HG02623 (cell line): Measurements from ENCODE around the gene HSDL1.

Experiments
- ATAC-seq: cut with Tn5 transposase; IDR thresholded peaks from one replicate; pipeline ENCODE4 v1.9.1; 2021; ENCODE audit warnings: moderate library complexity; ENCODE audit not compliant: unreplicated experiment

HSDL1 gene

GRCh38 chr16:84176192-84177053 is 31.4 kb upstream of the HSDL1 start:
- no peak for ATAC-seq

GRCh38 chr16:84175350-84176081 is 30.5 kb upstream of the HSDL1 start:
- peak; percentile 68 for ATAC-seq

- ATAC-seq = no peak
Observed at GRCh38 chr16:84174396-84174795, 29.4 kb upstream of the HSDL1 start.

- no peak for ATAC-seq
Observed at GRCh38 chr16:84169765-84170310, 24.9 kb upstream of the HSDL1 start.

GRCh38 chr16:84166796-84167695 is 22.1 kb upstream of the HSDL1 start:
- no peak for ATAC-seq

- no peak for ATAC-seq
Observed at GRCh38 chr16:84165746-84166145, 20.8 kb upstream of the HSDL1 start.

- no peak for ATAC-seq
Observed at GRCh38 chr16:84161801-84162200, 16.8 kb upstream of the HSDL1 start.

GRCh38 chr16:84161037-84161436 is 16.1 kb upstream of the HSDL1 start:
- ATAC-seq = no peak

- ATAC-seq = no peak
Observed at GRCh38 chr16:84159800-84160199, 14.8 kb upstream of the HSDL1 start.

GRCh38 chr16:84159007-84159406 is 14.0 kb upstream of the HSDL1 start:
- ATAC-seq = no peak

GRCh38 chr16:84156342-84156784 is 11.4 kb upstream of the HSDL1 start:
- ATAC-seq = no peak

GRCh38 chr16:84155771-84156170 is 10.8 kb upstream of the HSDL1 start:
- no peak for ATAC-seq

GRCh38 chr16:84155226-84155625 is 10.2 kb upstream of the HSDL1 start:
- ATAC-seq = no peak

- no peak for ATAC-seq
Observed at GRCh38 chr16:84153660-84154214, 8.8 kb upstream of the HSDL1 start.

- ATAC-seq = no peak
Observed at GRCh38 chr16:84150926-84151325, 5.9 kb upstream of the HSDL1 start.

- ATAC-seq = peak; percentile 9
Observed at GRCh38 chr16:84144209-84144858, 643 bp downstream of the HSDL1 start.

- no peak for ATAC-seq
Observed at GRCh38 chr16:84143784-84144199, 1.2 kb downstream of the HSDL1 start.

GRCh38 chr16:84143081-84143480 is 1.9 kb downstream of the HSDL1 start:
- ATAC-seq = no peak

- no peak for ATAC-seq
Observed at GRCh38 chr16:84141143-84141670, 3.8 kb downstream of the HSDL1 start.
